8988T (cell line): ENCODE results near the gene CREB3L2.

Source experiments
- DNase-seq: peaks from one replicate; pipeline ENCODE4 v3.0.0; 2011

The CREB3L2 gene

GRCh38 chr7:137950263-137950621 lies 51.6 kb downstream of the CREB3L2 start:
- no peak for DNase-seq

GRCh38 chr7:137949416-137950262 lies 52.2 kb downstream of the CREB3L2 start:
- no peak for DNase-seq

- DNase-seq: no peak
Measured at GRCh38 chr7:137948845-137949330, 53.0 kb downstream of the CREB3L2 start.

GRCh38 chr7:137948083-137948844 lies 53.6 kb downstream of the CREB3L2 start:
- DNase-seq: no peak

- DNase-seq: no peak
Measured at GRCh38 chr7:137947046-137947445, 54.8 kb downstream of the CREB3L2 start.

- no peak for DNase-seq
Measured at GRCh38 chr7:137946011-137946410, 55.9 kb downstream of the CREB3L2 start.

- no peak for DNase-seq
Measured at GRCh38 chr7:137944168-137944567, 57.7 kb downstream of the CREB3L2 start.

GRCh38 chr7:137943132-137943551 lies 58.7 kb downstream of the CREB3L2 start:
- DNase-seq: no peak

- DNase-seq: no peak
Measured at GRCh38 chr7:137942484-137943115, 59.3 kb downstream of the CREB3L2 start.

GRCh38 chr7:137940656-137941518 lies 61.0 kb downstream of the CREB3L2 start:
- DNase-seq: no peak

GRCh38 chr7:137940218-137940617 lies 61.7 kb downstream of the CREB3L2 start:
- no peak for DNase-seq

- no peak for DNase-seq
Measured at GRCh38 chr7:137937202-137937560, 64.7 kb downstream of the CREB3L2 start.

GRCh38 chr7:137936509-137937201 lies 65.2 kb downstream of the CREB3L2 start:
- DNase-seq: no peak

- no peak for DNase-seq
Measured at GRCh38 chr7:137935884-137936508, 65.9 kb downstream of the CREB3L2 start.

- no peak for DNase-seq
Measured at GRCh38 chr7:137934941-137935883, 66.7 kb downstream of the CREB3L2 start.

- DNase-seq: no peak
Measured at GRCh38 chr7:137934176-137934826, 67.6 kb downstream of the CREB3L2 start.

GRCh38 chr7:137933270-137934017 lies 68.4 kb downstream of the CREB3L2 start:
- no peak for DNase-seq

- no peak for DNase-seq
Measured at GRCh38 chr7:137932881-137933269, 69.0 kb downstream of the CREB3L2 start.

- DNase-seq: no peak
Measured at GRCh38 chr7:137931823-137932222, 70.1 kb downstream of the CREB3L2 start.
